RWPE1 (cell line): Measurements from ENCODE around the gene SLC25A39.

Source experiments
- CTCF ChIA-PET: fragments of 350-600 bp; sonication (Branson Sonifier 250); formaldehyde crosslinking; extraction: SDS; loops from one replicate; lab custom pipeline; 2021; lab: Yijun Ruan, JAX
- POLR2A ChIA-PET: fragments of 400-600 bp; formaldehyde crosslinking; extraction: SDS; loops from one replicate; lab custom pipeline; 2020; ENCODE audit warnings: antibody characterized with exemption; ENCODE audit not compliant: low non-redundant PET; lab: Yijun Ruan, JAX
- DNase-seq: peaks from one replicate; pipeline ENCODE4 v3.0.0; 2012; ENCODE audit warnings: low spot score
- H3K27ac ChIP-seq: fragments of 450-650 bp; 2 replicates; pipeline ENCODE4 v1.5.1; 2017
- CTCF ChIP-seq: fragments of 450-650 bp; conservative IDR thresholded peaks from 2 replicates; pipeline ENCODE4 v1.5.1; 2017; ENCODE audit warnings: low read depth, mild to moderate bottlenecking

The SLC25A39 gene

GRCh38 chr17:44272321-44272951 is 52.2 kb downstream of the SLC25A39 start:
- CTCF ChIA-PET, result no interaction called here
- no peak for DNase-seq
- POLR2A ChIA-PET, result no interaction called here
- no peak for TF ChIP-seq CTCF
- H3K27ac ChIP-seq, result no peak overlapping the region
